Endothelial cell of umbilical vein (primary cell): ENCODE results near the gene FOXO6. TPM values are rescaled to one million over a fixed set of nuclear protein-coding genes. Genes with fewer than 3 reads are reported as not detected.

Experiments used
- BruUV-seq: library from RNA; stranded (reverse); fragments of 400-500 nt; replicated peaks from 2 replicates; lab custom pipeline; 2021; lab: Mats Ljungman, UMichigan
- CTCF ChIA-PET: fragments of 300-600, 350-600 bp; sonication (Branson Sonifier 250); formaldehyde crosslinking; loops from one replicate; lab custom pipeline; 2021; ENCODE audit warnings: antibody characterized with exemption, inconsistent platforms; lab: Charles Lee
- POLR2A ChIA-PET: fragments of 300-600, 350-600 bp; sonication (Branson Sonifier 250); formaldehyde crosslinking; loops from one replicate; lab custom pipeline; 2021; ENCODE audit warnings: antibody characterized with exemption, inconsistent platforms; lab: Charles Lee
- DNase-seq: peaks from one replicate; pipeline ENCODE4 v3.0.0-alpha.2; 2011; ENCODE audit warnings: low read depth, low spot score
- FAIRE-seq: peaks from 2 replicates; lab custom pipeline; 2011; peaks lifted over from hg19 to GRCh38; lab: Jason Lieb, UNC
- H2AFZ ChIP-seq: 2 replicates; pipeline ENCODE4 v1.6.0; 2012; ENCODE audit warnings: low read depth, low read length, control low read depth, inconsistent platforms
- H3K27ac ChIP-seq: 2 replicates; pipeline ENCODE4 v1.5.1; 2011; ENCODE audit warnings: low read depth, mild to moderate bottlenecking, control low read depth, low read length, moderate library complexity; ENCODE audit not compliant: insufficient read depth
- H3K27me3 ChIP-seq, 2 experiments: 2 replicates each; pipeline versions ENCODE4 v1.6.0 to v1.6.1; 2011; ENCODE audit warnings: low read length in 2 of 2, mixed read lengths in 1 of 2; ENCODE audit not compliant: control insufficient read depth in 2 of 2, insufficient read depth in 2 of 2
- H3K36me3 ChIP-seq, 2 experiments: 2 replicates in 1 of 2; 3 replicates in 1 of 2; pipeline ENCODE4 v1.5.1; 2011; ENCODE audit warnings: low read length in 2 of 2, mild to moderate bottlenecking in 1 of 2, moderate library complexity in 1 of 2; ENCODE audit not compliant: control insufficient read depth in 2 of 2, insufficient read depth in 2 of 2; ENCODE audit errors: extremely low read depth in 1 of 2
- H3K4me1 ChIP-seq: 3 replicates; pipeline ENCODE4 v1.5.1; 2011; ENCODE audit warnings: mild to moderate bottlenecking, low read length; ENCODE audit not compliant: control insufficient read depth, insufficient read depth; ENCODE audit errors: extremely low read depth
- H3K4me2 ChIP-seq: 2 replicates; pipeline ENCODE4 v1.6.1; 2011; ENCODE audit warnings: low read length, control low read depth, mixed read lengths; ENCODE audit not compliant: insufficient read depth
- H3K4me3 ChIP-seq, 3 experiments: fragments of 200-600 bp in 1 of 3; sonication (generic), shearing (Covaris generic) in 1 of 3; replicated peaks in 1 of 3; 2 replicates each; pipeline ENCODE4 v1.5.1; 2011 to 2016; ENCODE audit warnings: control low read depth in 3 of 3, low read length in 3 of 3, mild to moderate bottlenecking in 2 of 3, inconsistent platforms in 1 of 3, low read depth in 1 of 3, moderate library complexity in 1 of 3; ENCODE audit not compliant: insufficient read depth in 1 of 3
- H3K79me2 ChIP-seq: 2 replicates; pipeline ENCODE4 v1.6.0; 2012; ENCODE audit warnings: low read length, inconsistent platforms; ENCODE audit not compliant: control insufficient read depth, insufficient read depth
- H3K9ac ChIP-seq: replicated peaks from 2 replicates; pipeline ENCODE3; 2011; ENCODE audit warnings: low read length, control low read depth; ENCODE audit not compliant: insufficient read depth; ENCODE audit errors: extremely low read depth
- H3K9me1 ChIP-seq: replicated peaks from 3 replicates; pipeline ENCODE4 v1.6.0; 2011; ENCODE audit warnings: mild to moderate bottlenecking, low read length; ENCODE audit not compliant: control insufficient read depth, insufficient read depth; ENCODE audit errors: extremely low read depth
- H3K9me3 ChIP-seq: replicated peaks from 2 replicates; pipeline ENCODE4 v1.5.1; 2012; ENCODE audit warnings: low read length, inconsistent platforms; ENCODE audit not compliant: control insufficient read depth, insufficient read depth
- H4K20me1 ChIP-seq: replicated peaks from 2 replicates; pipeline ENCODE3; 2011; ENCODE audit warnings: mild to moderate bottlenecking, low read length; ENCODE audit not compliant: control insufficient read depth, insufficient read depth; ENCODE audit errors: extremely low read depth
- CTCF ChIP-seq, 2 donors: IDR thresholded peaks; 1 replicate in 1 of 2; 2 replicates in 1 of 2; pipeline ENCODE4 v1.5.1; 2011; ENCODE audit warnings: low read length in 2 of 2, mild to moderate bottlenecking in 2 of 2, moderate library complexity in 2 of 2, control low read depth in 1 of 2, inconsistent platforms in 1 of 2, low read depth in 1 of 2; ENCODE audit not compliant: insufficient read depth in 1 of 2; ENCODE audit errors: extremely low read depth in 1 of 2
- EZH2 ChIP-seq: IDR thresholded peaks from 2 replicates; pipeline ENCODE4 v1.6.1; 2012; ENCODE audit warnings: borderline replicate concordance, low read depth, mild to moderate bottlenecking, moderate library complexity, low read length, inconsistent platforms; ENCODE audit not compliant: severe bottlenecking
- FOS ChIP-seq: IDR thresholded peaks from 2 replicates; pipeline ENCODE4 v1.6.1; 2011; ENCODE audit warnings: mild to moderate bottlenecking, low read length, moderate library complexity, borderline replicate concordance; ENCODE audit not compliant: insufficient read depth
- GATA2 ChIP-seq: IDR thresholded peaks from 2 replicates; pipeline ENCODE4 v1.7.0; 2011; ENCODE audit warnings: low read depth, mild to moderate bottlenecking, moderate library complexity, mixed read lengths, low read length; ENCODE audit not compliant: insufficient read length, insufficient read depth
- JUN ChIP-seq: IDR thresholded peaks from 2 replicates; pipeline ENCODE4 v1.6.1; 2011; ENCODE audit warnings: borderline replicate concordance, low read depth; ENCODE audit not compliant: insufficient read length, insufficient read depth
- MAX ChIP-seq: IDR thresholded peaks from 2 replicates; pipeline ENCODE4 v1.6.1; 2011; ENCODE audit not compliant: insufficient read depth, insufficient read length
- MYC ChIP-seq: IDR thresholded peaks from one replicate; pipeline ENCODE4 v1.6.1; 2011; ENCODE audit warnings: mild to moderate bottlenecking, low read depth, low read length
- POLR2A ChIP-seq: IDR thresholded peaks from 2 replicates; pipeline ENCODE4 v1.6.1; 2012; ENCODE audit warnings: low read depth, mild to moderate bottlenecking, control low read depth, low read length
- POLR2AphosphoS5 ChIP-seq: IDR thresholded peaks from 2 replicates; pipeline ENCODE4 v1.6.1; 2012; ENCODE audit warnings: low read depth, mild to moderate bottlenecking, control low read depth, low read length, moderate library complexity; ENCODE audit not compliant: insufficient read depth
- dilution Hi-C: fragments of 300-500 bp; cut with MboI; formaldehyde crosslinking; loops from one replicate; pipeline ENCODE4 v1.15.0; 2019; ENCODE audit warnings: low sequenced_read_pairs; ENCODE audit not compliant: extremely low pct_ligation_motif_present
- intact Hi-C: fragments of 100-400 bp; cut with micrococcal nuclease; formaldehyde crosslinking; loops from one replicate; pipeline ENCODE4 v1.10.0; 2022
- polyA plus RNA-seq, 4 experiments: library from polyadenylated mRNA; depleted of rRNA in 3 of 4; stranded (reverse) in 3 of 4; unstranded in 1 of 4; fragments of >200 nt; gene quantifications; 2 replicates each; pipeline versions ENCODE4 v1.2.1 to v1.2.3, GENCODE V29; 2011 to 2012; ENCODE audit warnings: missing spikeins in 1 of 4
- total RNA-seq: library from RNA; stranded (reverse); gene quantifications from 2 replicates; pipeline ENCODE4 v1.2.3, GENCODE V29; 2021

The FOXO6 gene
- total and polyA plus RNA-seq, 2 donors (not counting 3 experiments of a cell fraction or from before 2014, with no cell fraction given), result 0.04 to 0.38 TPM

GRCh38 chr1:41328001-41328615, 33.1 kb upstream of the FOXO6 start:
- H3K79me2 ChIP-seq, result no peaks in the 10 kb centered on the region
- H3K27me3 ChIP-seq, result peaks cover 1 to 3% of the 10 kb centered on the region in 2 experiments
- H3K4me1 ChIP-seq, result peaks cover 3% of the 10 kb centered on the region
- H2AFZ ChIP-seq, result no peak overlapping the region
- FAIRE-seq, result no peak
- no peaks in the 10 kb centered on the region for H3K36me3 ChIP-seq
- ChIA-PET POLR2A (no interaction called here), CTCF (interaction anchor here (1.1 kb wide), 1 partner anchor 15 kb away, joined by 3 read pairs; no protein-coding TSS in a partner anchor)
- BruUV-seq, result no TSS peak
- H3K4me2 ChIP-seq, result no peak overlapping the region
- dilution Hi-C loops, result no loop called here
- H3K4me3 ChIP-seq, result no peak overlapping the region
- H3K9me1 ChIP-seq, result no peaks in the 10 kb centered on the region
- H3K9me3 ChIP-seq, result no peaks in the 10 kb centered on the region
- no peaks in the 10 kb centered on the region for H4K20me1 ChIP-seq
- no peak for DNase-seq
- intact Hi-C loops, result no loop called here
- H3K9ac ChIP-seq, result no peak overlapping the region
- H3K27ac ChIP-seq, result no peak overlapping the region
- TF ChIP-seq CTCF (IDR thresholded peaks at IDR 0.05; ENCODE audit: extremely low read depth in 1 of 2, insufficient read depth in 1 of 2, low read depth in 1 of 2, low read length in 2 of 2) (no peak), MYC (no peak)

- no peak for DNase-seq
- H3K27ac ChIP-seq, result no peak overlapping the region
- ChIA-PET CTCF (no interaction called here), POLR2A (no interaction called here)
- intact Hi-C loops, result no loop called here
- H3K9me3 ChIP-seq, result no peaks in the 10 kb centered on the region
- no peak overlapping the region for H3K4me2 ChIP-seq
- no peak overlapping the region for H2AFZ ChIP-seq
- H3K27me3 ChIP-seq, result peaks cover 1 to 3% of the 10 kb centered on the region in 2 experiments
- H3K36me3 ChIP-seq, result no peaks in the 10 kb centered on the region
- no peaks in the 10 kb centered on the region for H3K9me1 ChIP-seq
- dilution Hi-C loops, result no loop called here
- no peak overlapping the region for H3K9ac ChIP-seq
- TF ChIP-seq POLR2AphosphoS5, result no peak
- no peak for TF ChIP-seq EZH2
- no peak for TF ChIP-seq JUN
- TF ChIP-seq CTCF (IDR thresholded peaks at IDR 0.05; ENCODE audit: extremely low read depth in 1 of 2, insufficient read depth in 1 of 2, low read depth in 1 of 2, low read length in 2 of 2), result no peak
- no peak for TF ChIP-seq FOS
- no peak for TF ChIP-seq MYC
- no peak for TF ChIP-seq POLR2A
- no peak for TF ChIP-seq GATA2
- TF ChIP-seq MAX, result no peak
- H3K79me2 ChIP-seq, result no peaks in the 10 kb centered on the region
- peaks cover 3% of the 10 kb centered on the region for H3K4me1 ChIP-seq
- no peaks in the 10 kb centered on the region for H4K20me1 ChIP-seq
- no peak for FAIRE-seq
- no TSS peak for BruUV-seq
- H3K4me3 ChIP-seq, result no peak overlapping the region
Observed at GRCh38 chr1:41328780-41329640, 32.2 kb upstream of the FOXO6 start.
